ENCODE measurements around the gene GNL2.

- TF ChIP-seq, protein P1, sequence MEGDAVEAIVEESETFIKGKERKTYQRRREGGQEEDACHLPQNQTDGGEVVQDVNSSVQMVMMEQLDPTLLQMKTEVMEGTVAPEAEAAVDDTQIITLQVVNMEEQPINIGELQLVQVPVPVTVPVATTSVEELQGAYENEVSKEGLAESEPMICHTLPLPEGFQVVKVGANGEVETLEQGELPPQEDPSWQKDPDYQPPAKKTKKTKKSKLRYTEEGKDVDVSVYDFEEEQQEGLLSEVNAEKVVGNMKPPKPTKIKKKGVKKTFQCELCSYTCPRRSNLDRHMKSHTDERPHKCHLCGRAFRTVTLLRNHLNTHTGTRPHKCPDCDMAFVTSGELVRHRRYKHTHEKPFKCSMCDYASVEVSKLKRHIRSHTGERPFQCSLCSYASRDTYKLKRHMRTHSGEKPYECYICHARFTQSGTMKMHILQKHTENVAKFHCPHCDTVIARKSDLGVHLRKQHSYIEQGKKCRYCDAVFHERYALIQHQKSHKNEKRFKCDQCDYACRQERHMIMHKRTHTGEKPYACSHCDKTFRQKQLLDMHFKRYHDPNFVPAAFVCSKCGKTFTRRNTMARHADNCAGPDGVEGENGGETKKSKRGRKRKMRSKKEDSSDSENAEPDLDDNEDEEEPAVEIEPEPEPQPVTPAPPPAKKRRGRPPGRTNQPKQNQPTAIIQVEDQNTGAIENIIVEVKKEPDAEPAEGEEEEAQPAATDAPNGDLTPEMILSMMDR (IDR thresholded peaks at IDR 0.05), result no peak
- no peak for TF ChIP-seq POLR2A (IDR thresholded peaks at IDR 0.05)
These were observed 9.4 kb upstream of the GNL2 start for GRCh38 chr1:37605061-37605650.
